ENCODE results near the gene PUM2. TPM values are rescaled to one million over a fixed set of nuclear protein-coding genes. Genes with fewer than 3 reads are reported as not detected.

Gene PUM2
- polyA plus RNA-seq, 1 of the 3 experiments (the other 2 are of a cell fraction) = 19.7 TPM

DNA sequence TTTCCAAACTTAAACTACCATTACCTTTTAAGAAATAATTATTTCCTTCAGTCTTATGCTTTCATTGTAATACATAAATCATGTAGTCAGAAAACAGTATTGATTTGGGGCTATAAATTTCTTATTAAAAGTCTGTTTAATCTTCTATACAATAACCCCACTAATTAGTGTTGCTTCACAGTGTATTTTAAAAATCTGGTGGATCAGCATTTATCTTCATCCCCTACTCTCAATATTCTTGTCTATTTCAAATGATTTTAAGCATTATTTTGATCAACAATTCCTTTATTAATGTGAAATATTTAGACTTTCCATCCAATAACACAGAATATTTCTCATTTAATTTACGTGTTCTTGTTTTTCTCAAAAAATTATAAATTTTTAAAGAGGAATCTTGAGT, 93.2 kb downstream of the PUM2 start:
- Histone ChIP-seq H3K9ac (no peak overlapping the region), H4K20me1 (ENCODE audit: insufficient read depth) (no peaks in the 10 kb centered on the region), H3F3A (replicated peaks; ENCODE audit: insufficient read depth) (peaks cover 14% of the 10 kb centered on the region), H3K27me3 (ENCODE audit: insufficient read depth) (no peaks in the 10 kb centered on the region), H3K4me2 (no peak overlapping the region), H3K27ac (ENCODE audit: low read depth in 2 of 2, low read length in 1 of 2) (no peak overlapping the region), H3K36me3 (replicated peaks in 1 of 2; ENCODE audit: control insufficient read depth in 1 of 2, insufficient read depth in 2 of 2, low read length in 1 of 2) (peaks cover 84 to 92% of the 10 kb centered on the region in 2 experiments), H2AFZ (ENCODE audit: low read depth) (no peak overlapping the region), H3K4me1 (ENCODE audit: control insufficient read depth in 1 of 2, insufficient read depth in 2 of 2, low read depth in 1 of 2, low read length in 1 of 2) (no peaks in the 10 kb centered on the region), H3K4me3 (ENCODE audit: low read depth in 2 of 2, low read length in 1 of 2) (no peak overlapping the region), H3K9me3 (no peaks in the 10 kb centered on the region), H3K9me2 (no peaks in the 10 kb centered on the region), H3K79me2 (ENCODE audit: insufficient read depth) (peaks cover 10% of the 10 kb centered on the region)
- POLR2A ChIA-PET = no interaction called here
- CTCF ChIA-PET = no interaction called here
- WGBS (ENCODE audit: low lambda C conversion rate) = 94% methylated on average over 1 of the region's 1 CpG
- TF ChIP-seq, protein P1, sequence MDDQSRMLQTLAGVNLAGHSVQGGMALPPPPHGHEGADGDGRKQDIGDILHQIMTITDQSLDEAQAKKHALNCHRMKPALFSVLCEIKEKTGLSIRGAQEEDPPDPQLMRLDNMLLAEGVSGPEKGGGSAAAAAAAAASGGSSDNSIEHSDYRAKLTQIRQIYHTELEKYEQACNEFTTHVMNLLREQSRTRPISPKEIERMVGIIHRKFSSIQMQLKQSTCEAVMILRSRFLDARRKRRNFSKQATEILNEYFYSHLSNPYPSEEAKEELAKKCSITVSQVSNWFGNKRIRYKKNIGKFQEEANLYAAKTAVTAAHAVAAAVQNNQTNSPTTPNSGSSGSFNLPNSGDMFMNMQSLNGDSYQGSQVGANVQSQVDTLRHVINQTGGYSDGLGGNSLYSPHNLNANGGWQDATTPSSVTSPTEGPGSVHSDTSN (IDR thresholded peaks at IDR 0.05) = no peak
- TF ChIP-seq GABPA (IDR thresholded peaks at IDR 0.05; ENCODE audit: low read depth) = no peak
- no peak for TF ChIP-seq RFX5 (IDR thresholded peaks at IDR 0.05; ENCODE audit: low read length)
- no peak for TF ChIP-seq NRF1 (IDR thresholded peaks at IDR 0.05; ENCODE audit: low read depth, low read length)
- no peak for TF ChIP-seq POLR2AphosphoS5 (IDR thresholded peaks at IDR 0.05; ENCODE audit: low read depth, low read length)
- no peak for DNase-seq

DNA sequence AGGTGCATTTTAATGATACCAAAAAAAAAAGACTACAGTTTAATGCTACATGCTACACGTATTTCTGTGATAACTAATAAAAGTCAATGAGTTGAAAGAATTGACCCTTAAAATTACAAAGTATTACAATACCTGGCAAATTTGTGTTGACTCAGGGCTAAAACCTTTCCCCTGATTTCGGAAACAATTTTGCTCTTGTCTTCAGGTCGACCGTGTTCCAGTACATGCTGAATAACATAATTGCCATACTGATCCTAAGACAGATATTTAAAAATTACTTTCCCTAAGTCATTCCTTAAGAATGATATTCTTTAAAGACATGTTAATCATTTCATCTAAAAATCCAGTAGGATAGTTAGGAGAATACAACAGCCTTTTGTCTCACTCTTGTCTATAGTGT, 95.9 kb downstream of the PUM2 start:
- POLR2A ChIA-PET = no interaction called here
- TF ChIP-seq GATA2 (CRISPR knock-in tag; IDR thresholded peaks at IDR 0.05) (no peak), ELF1 (IDR thresholded peaks at IDR 0.05) (no peak), MEF2A (IDR thresholded peaks at IDR 0.05; ENCODE audit: borderline replicate concordance, low read depth) (no peak)
- TF ChIP-seq, protein P2, sequence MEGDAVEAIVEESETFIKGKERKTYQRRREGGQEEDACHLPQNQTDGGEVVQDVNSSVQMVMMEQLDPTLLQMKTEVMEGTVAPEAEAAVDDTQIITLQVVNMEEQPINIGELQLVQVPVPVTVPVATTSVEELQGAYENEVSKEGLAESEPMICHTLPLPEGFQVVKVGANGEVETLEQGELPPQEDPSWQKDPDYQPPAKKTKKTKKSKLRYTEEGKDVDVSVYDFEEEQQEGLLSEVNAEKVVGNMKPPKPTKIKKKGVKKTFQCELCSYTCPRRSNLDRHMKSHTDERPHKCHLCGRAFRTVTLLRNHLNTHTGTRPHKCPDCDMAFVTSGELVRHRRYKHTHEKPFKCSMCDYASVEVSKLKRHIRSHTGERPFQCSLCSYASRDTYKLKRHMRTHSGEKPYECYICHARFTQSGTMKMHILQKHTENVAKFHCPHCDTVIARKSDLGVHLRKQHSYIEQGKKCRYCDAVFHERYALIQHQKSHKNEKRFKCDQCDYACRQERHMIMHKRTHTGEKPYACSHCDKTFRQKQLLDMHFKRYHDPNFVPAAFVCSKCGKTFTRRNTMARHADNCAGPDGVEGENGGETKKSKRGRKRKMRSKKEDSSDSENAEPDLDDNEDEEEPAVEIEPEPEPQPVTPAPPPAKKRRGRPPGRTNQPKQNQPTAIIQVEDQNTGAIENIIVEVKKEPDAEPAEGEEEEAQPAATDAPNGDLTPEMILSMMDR (IDR thresholded peaks at IDR 0.05) = no peak
- TF ChIP-seq, protein P3, sequence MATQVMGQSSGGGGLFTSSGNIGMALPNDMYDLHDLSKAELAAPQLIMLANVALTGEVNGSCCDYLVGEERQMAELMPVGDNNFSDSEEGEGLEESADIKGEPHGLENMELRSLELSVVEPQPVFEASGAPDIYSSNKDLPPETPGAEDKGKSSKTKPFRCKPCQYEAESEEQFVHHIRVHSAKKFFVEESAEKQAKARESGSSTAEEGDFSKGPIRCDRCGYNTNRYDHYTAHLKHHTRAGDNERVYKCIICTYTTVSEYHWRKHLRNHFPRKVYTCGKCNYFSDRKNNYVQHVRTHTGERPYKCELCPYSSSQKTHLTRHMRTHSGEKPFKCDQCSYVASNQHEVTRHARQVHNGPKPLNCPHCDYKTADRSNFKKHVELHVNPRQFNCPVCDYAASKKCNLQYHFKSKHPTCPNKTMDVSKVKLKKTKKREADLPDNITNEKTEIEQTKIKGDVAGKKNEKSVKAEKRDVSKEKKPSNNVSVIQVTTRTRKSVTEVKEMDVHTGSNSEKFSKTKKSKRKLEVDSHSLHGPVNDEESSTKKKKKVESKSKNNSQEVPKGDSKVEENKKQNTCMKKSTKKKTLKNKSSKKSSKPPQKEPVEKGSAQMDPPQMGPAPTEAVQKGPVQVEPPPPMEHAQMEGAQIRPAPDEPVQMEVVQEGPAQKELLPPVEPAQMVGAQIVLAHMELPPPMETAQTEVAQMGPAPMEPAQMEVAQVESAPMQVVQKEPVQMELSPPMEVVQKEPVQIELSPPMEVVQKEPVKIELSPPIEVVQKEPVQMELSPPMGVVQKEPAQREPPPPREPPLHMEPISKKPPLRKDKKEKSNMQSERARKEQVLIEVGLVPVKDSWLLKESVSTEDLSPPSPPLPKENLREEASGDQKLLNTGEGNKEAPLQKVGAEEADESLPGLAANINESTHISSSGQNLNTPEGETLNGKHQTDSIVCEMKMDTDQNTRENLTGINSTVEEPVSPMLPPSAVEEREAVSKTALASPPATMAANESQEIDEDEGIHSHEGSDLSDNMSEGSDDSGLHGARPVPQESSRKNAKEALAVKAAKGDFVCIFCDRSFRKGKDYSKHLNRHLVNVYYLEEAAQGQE (IDR thresholded peaks at IDR 0.05; ENCODE audit: low read depth, low read length) = no peak
- no peak for DNase-seq

More for the DNA sequence above, 95.9 kb downstream of the PUM2 start:
- no peaks in the 10 kb centered on the region for H3K9me3 ChIP-seq
- H3K9me2 ChIP-seq = no peaks in the 10 kb centered on the region
- no peak overlapping the region for H3K27ac ChIP-seq (ENCODE audit: low read depth in 2 of 2, low read length in 1 of 2)
- H2AFZ ChIP-seq (ENCODE audit: low read depth) = no peak overlapping the region
- H3K9ac ChIP-seq = no peak overlapping the region
- no peaks in the 10 kb centered on the region for H3K27me3 ChIP-seq (ENCODE audit: insufficient read depth)
- H3K4me1 ChIP-seq (ENCODE audit: control insufficient read depth in 1 of 2, insufficient read depth in 2 of 2, low read depth in 1 of 2, low read length in 1 of 2) = no peaks in the 10 kb centered on the region
- peaks cover 91 to 92% of the 10 kb centered on the region in 2 experiments for H3K36me3 ChIP-seq (replicated peaks in 1 of 2; ENCODE audit: control insufficient read depth in 1 of 2, insufficient read depth in 2 of 2, low read length in 1 of 2)
- H4K20me1 ChIP-seq (ENCODE audit: insufficient read depth) = no peaks in the 10 kb centered on the region
- CTCF ChIA-PET = interaction anchor here (0.9 to 1.9 kb wide), 2 partner anchors 25 to 72 kb away, joined by 3 to 5 read pairs; no protein-coding TSS in a partner anchor
- no peaks in the 10 kb centered on the region; the same call in 1 of the 2 replicates for H3K79me2 ChIP-seq (ENCODE audit: insufficient read depth)
- peaks cover 24% of the 10 kb centered on the region for H3F3A ChIP-seq (replicated peaks; ENCODE audit: insufficient read depth)
- 95% methylated on average over 4 of the region's 4 CpGs for WGBS (ENCODE audit: low lambda C conversion rate)
- no peak overlapping the region for H3K4me2 ChIP-seq
- no peak overlapping the region for H3K4me3 ChIP-seq (ENCODE audit: low read depth in 2 of 2, low read length in 1 of 2)

Data from SK-N-SH (cell line).